Activated CD8-positive, alpha-beta memory T cell treated with anti-CD3 and anti-CD28 coated beads, Interleukin-2, amount 50 U/mL, for 48 hours (primary cell): ENCODE results near the gene NPBWR2.

Experiments used
- DNase-seq: peaks from one replicate; pipeline ENCODE4 v3.0.0-alpha.2; 2020

NPBWR2 gene, protein sequence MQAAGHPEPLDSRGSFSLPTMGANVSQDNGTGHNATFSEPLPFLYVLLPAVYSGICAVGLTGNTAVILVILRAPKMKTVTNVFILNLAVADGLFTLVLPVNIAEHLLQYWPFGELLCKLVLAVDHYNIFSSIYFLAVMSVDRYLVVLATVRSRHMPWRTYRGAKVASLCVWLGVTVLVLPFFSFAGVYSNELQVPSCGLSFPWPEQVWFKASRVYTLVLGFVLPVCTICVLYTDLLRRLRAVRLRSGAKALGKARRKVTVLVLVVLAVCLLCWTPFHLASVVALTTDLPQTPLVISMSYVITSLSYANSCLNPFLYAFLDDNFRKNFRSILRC

DNA sequence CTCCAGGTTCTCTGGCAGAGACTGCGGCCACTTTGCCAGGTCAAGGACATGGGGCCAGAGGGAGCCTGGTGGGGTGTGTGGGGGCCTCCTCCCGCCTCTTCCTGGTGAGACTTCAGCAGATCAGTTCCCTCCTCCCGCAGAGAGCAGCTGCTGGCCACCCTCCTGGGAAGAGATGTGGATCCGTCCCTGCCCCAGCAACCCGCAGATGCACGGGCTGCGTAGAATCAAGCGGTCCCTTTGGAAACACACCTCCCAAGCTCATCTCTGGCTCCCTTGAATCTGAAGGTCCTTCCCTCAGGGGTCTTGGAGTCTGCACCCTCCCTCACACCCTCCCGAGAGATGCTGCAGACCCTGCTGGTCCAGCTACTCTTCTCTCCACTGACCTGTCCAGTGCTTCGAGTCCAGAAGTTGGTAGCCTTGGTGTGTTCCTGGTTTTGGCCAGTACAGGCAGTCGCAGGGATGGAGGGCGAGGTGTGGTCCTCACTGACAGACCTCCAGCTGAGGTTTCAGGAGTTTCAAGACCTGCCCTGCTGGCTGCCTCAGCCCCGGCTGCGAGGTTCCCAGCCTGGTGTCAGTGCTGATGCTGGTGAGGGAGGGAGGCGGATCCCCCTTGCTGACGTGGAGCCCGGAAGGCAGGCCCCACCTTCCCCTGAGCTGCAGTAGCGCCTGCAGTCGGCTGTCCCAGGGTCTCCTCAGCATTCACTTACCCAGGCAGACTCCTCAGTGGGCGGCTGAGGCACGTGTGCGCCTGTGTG, at the start of gene NPBWR2:
TSS of gene NPBWR2 (minus strand) at position 585 of the 755 bp plus-strand sequence. CDS start 734 bp downstream, outside the sequence.
- peak; percentile 59 for DNase-seq

DNA sequence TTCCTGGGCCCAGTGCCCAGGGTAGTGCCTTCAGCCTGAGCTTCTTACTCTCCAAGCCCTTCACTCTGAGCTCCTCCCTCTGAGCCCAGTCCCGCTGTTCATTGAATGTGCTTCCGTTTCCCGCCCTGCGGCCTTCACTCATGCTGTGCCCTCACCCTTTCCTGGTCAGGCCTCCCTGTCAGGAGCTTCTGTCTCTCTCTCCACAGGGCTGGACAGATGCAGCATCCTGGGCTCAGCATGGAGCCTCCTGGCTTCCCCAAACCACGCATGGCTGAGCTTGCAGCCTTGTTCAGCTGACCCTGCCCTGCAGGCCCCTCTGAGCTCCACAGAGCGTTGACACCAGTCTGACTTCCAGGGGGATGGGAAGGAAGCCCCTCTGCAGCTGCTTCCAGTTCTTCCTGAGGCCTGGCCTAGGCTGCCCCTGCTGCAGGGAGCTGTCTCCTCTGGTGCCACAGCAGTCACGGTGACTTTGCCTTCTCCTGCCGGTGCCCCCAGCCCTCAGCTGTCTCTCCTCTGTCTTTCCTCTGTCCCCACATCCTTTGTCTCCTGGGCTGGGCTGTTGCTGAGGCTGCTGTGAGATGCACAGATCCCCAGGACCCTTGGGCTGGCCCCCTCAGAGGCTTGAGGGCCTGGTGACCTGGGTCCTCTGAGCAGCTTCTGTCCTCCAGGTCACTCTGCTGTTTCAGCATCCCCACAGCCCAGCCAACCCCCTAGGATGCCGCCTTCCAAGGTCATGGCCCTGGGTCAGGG, 48.9 kb upstream of the NPBWR2 start:
- DNase-seq: no peak

DNA sequence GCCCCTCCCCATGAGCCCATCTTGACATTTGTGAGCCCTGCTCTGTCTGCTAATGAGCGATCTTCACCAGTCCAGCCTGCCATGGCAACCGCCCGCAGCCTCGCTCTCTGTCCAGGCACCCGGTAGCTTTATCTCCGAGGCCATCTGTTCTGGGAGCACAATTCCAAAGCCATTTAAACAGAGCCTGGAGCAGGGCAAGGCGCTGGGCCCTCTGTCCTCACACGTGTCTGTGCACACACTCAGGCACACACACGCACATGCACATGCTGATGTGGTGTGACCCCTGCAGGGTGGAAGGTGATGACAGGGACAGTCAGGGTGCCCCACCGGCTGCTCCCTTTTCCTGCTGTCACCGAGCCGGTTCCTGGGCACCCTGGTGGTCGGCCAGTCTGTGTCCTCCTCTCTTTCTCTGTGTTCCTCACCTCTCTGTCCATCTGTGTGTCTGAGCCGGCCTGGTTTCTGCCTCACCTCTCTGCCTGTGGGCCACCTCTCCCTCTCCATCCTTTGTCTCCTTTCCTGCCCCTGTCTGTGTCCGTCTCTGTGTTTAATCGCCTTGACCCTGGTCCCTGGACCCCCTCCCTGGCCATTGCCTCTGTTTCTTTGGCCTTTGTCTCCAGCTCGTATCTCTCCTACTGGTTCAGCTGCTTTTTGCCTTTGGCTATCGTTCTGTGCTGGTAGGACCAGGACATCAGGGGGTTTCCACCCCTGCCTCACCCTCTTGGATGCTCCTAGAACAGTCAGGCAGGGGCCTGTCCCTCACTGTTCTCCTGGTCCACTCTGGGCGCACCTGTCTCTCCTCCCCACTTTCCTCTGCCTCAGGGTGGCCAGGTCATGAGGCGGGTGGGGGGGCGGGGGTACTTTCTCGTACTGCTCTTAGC, 48.1 kb upstream of the NPBWR2 start:
- no peak for DNase-seq

DNA sequence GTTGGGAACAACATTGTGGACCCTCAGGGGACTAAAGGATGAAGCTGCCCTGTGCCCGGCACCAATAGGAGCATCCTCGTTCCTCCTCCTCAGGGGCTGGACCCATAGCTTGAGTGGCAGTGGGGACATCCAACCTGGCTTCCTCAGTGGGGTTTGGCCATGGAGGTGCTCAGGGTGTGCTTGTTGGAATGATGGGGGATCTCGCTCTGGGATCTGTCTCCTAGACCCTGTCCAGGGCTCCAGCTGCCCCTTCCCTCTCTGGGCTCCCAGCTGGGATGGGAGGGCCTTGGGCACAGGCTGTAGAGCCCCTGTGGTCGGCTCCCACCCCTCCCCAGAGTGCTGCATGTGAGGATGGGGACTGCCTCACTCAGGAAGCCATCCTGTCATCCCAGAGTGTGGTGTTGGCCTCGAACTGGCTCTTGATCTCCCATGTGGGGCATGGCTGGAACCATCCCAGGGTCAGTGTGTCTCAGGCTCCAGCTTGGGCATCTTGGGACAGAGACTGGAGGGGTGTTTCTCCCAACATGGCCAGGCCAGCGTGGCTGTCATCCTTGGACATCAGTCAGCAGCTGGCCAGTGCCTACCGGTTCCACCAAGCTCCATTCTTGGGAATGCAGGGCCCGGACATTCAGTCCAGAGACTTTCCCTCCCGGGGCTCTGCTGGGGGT, 47.4 kb upstream of the NPBWR2 start:
- DNase-seq: no peak

DNA sequence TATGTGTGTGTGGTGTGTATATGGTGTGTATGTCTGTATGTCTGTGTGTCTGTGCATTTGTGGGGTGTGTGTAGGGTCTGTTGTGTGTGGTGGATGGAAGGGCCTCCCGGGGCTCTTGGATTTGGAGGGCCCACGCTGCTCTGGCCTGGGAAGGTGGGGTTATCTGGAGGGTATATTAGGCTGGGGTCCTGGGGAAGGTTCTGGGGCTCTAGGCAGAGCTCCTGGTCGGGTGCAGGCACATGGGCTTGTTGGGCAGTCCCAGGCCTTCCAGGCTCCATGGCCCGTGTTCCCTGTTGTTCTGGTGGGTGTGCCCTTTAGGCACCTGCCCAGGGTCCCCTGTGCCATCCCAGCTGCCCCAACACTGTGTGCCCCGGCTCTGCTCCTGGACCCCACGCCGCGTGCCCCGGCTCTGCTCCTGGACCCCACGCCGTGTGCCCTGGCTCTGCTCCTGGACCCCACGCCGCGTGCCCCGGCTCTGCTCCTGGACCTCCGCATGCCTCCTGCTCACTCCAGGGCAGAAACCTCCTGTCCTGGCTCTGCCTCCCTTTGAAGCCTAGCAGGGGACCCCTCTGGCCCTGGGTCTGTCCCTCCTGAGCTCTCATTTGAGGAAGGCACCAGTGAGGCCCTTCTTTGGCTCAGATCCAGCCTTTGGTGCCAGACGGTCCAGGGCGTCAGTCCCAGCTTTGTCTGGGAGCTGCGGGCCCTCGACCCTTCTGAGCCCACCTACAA, 46.7 kb upstream of the NPBWR2 start:
- DNase-seq: no peak

DNA sequence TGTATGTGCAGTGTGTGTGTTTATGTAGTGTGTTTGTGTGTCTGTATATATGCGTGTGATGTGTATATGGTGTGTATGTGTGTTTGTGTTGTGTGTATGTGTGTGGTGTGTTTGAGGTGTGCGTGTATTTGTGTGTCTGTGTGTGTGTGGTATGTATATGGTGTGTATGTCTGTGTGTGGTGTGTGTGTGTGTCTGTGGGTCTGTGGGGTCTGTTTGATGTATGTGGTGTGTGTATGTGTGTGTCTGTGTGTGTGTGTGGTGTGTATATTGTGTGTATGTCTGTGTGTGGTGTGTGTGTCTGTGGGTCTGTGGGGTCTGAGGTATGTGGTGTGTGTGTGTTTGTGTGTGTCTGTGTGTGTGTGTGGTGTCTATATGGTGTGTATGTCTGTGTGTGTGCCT, 46.0 kb upstream of the NPBWR2 start:
- no peak for DNase-seq

DNA sequence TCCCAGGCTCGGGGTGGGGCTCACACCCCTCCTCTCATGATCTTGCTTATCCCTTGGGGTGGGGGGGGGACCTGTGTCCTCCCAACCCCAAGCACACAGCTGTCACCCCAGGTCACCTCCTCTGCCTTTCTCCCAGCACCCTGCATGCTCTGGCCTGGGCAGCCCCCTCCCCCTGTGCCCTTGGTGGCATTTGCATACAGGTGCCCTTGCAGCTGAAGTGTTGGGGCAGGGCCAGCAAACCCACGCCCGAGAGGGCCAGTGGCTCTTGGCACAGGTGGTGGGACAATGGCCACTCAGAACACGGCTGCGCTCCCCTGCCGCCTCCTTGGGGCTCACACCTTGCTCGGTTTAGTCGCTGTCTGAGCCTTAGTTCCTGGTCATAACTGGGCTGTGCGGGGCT, 45.5 kb upstream of the NPBWR2 start:
- DNase-seq: no peak

DNA sequence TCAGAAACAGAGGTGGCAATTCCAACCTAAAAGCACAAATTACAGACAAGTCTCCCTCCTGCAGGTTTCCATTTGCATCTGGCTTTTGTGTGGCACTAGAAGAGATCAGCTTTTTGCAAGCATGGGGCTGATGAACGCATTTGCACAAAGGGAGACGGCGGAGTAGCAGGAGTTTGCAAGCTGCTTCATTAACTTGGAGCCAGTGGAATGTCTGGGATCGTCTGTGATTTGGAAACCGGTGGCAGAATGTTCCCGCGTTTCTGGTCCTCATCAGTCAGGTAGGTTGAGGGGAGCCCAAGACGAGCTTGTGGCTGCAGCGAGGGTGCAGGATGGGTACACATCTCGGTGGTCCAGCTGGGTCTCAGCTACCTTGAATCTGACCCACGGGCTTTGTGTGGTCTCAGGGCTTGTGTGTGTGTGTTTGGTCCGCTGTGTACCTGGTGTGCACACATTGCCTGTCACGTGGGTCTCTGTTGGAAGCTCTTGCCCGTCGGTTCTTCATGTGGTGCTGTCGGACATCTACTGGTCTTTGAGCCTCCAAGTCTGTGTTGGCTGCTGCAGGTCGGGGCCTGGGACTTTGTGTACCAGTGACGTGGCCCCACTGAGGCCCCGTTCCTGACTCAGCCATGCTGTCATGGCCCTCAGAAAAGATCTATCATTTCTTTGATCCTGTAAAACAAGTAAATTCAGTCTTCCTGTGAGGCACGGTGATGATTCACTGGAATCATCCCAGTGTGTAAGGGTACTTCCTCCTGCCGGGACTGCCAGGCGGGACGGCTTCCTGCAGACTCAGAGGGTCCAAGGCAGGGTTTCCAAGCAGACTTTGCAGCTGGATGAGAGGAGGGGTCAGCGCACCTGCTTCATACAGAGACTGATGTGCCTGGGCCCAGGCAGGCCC, 44.5 kb upstream of the NPBWR2 start:
- no peak for DNase-seq

DNA sequence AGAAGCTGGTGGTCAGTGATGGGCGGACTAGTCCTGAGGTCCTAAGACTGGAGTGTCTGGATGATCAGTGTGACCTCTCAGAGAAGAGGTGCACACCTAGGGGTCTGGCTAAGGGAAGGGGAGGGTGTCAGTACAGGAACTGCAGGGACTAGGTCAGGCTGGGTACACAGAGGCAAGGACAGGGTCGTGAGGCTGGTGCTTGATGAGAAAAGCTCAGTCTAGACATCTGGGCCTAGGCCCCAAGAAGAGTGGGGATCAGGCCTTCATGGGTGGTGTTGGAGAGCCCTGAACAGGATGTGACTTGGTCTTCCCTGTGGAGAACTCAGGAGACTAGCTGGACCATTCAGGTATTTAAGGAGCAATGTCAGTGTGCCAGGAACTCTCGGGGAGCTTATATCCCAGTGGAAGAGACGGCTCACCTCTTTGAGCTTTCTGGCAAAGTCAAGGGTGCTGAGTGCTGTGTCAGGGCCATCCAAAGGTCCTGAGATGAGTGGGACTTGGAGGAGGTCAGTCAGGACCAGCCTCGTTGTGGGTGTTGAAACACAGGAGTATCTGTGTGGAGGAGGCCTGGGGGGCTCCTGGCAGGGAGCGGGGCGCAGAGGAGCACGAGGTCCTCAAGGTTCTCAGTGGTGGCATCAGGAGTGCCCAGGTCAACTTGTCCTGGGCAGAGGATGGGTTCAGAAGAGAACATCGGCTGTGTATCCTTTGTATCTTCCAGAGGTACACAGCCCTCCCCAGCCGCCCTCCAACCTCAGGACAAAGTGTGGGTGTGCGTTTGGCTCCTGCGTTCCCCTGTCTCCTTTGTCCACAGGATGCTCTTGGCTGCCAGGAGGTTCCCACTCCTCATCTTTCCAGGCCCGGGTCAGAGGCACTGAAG, 43.6 kb upstream of the NPBWR2 start:
- no peak for DNase-seq

DNA sequence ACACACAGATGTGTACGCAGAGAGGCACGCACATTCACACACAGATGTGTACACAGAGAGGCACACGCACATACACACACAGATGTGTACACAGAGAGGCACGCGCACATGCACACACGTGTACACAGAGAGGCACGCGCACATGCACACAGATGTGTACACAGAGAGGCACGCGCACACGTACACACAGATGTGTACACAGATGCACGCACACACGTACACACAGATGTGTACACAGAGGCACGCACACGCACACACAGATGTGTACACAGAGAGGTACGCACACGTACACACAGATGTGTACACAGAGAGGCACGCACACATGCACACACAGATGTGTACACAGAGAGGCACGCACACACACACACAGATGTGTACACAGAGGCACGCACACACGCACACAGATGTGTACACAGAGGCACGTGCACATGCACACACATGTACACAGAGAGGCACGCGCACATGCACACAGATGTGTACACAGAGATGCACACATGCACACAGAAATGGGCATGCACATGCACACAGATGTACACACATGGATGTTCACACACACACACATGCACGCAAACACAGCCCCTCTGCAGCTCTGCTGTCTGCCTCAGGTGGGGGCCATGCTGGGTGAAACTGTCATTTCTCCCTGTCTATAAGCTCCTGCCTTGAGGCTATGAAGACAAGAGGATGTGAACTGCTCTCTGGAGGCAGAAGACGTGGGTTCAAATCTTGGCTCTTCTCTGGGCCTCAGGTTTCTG, 42.6 kb upstream of the NPBWR2 start:
- DNase-seq: no peak

DNA sequence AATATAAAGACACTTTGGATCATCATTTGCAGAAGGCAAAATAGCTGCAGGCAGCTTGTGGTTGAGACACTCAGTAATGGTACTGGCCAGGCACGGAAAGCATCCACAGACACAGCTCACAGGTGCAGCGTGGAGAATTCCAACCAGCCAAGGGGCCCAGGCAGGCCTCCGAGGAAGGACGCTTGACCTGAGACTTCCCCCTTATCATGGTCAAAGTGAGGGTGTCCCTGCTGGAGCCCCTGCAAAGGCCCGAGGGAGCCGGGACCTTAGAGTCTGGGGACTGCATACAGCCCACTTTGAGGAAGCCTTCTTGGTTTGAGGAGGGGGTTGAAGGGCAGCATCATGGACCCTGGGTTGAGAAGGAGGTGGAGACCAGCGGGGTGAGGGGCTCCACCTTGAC, 41.8 kb upstream of the NPBWR2 start:
- no peak for DNase-seq

DNA sequence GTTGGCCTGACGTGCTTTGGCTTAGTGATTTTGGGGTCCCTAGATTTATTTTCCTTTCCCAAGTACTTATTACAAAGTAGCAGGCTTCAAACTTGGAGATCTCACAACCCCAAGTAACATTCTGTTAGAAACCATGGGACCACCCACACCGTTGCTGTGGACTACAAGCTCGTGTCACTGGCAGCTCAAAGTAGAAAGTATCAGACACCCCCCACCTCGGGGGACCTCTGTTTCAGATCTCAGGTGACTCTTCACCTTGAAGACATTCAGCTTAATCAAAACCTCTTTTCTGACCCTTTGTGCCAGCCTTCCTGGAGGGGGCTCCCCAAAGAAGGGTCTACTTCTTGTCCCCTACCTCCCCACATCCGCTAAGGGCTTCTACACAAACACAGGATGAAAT, 41.2 kb upstream of the NPBWR2 start:
- DNase-seq: no peak

DNA sequence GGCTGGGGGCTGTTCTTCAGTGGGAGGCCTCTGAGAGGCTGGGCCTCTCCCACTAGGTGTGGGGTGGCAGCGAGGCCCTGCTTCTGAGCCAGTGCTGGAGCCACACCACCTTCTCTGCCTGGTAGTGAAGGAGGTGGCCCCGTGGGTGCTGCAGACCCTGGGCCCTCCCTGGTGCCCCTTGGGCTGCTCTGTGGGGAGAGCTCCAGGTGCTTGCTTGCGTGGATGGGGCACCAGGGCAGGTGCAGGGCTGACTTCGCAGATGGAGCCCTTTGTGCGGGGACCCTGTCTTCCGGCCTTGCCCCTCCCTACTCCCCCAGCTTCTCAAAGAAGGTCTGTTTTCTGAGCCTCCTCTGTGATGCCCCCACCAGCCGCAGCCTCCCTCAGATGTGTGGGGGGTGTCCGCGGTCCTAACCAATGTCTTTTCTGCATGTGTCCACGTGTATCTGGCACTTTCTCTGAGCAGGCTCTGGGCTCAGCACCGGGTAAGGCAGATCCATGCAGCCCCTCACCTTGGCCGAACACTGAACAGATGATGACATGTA, 39.6 kb upstream of the NPBWR2 start:
- DNase-seq: no peak

DNA sequence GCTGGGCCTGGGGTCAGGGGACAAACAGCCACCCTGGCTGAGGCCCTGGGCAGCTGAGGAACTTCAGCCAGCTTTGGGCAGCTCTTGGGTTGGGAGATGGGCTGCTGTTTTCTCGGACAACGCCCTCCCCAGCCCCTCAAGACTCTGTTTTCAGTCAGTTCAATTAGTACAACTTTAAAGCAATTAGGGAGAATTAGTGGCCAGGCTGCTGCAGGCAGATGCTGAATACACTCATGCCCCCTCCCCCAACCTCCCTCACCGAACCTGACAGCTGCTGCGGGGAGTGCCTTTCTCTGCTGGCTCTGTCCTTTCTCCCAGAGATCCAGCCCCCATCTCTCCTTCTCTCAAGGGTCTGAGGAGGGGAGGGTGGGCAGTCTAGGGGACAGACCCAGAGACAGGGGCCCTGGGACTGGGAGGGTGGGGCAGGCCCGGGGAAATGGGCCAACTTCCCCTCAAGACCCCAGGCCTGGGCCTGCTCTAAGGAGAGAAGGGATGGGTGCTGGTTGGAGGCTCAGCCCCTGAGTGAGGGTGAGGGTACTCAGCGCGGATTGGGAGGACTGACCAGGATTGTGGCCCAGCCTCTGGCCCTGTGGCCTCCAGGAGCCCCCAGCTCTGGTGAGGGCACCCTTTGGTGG, 39.1 kb upstream of the NPBWR2 start:
- no peak for DNase-seq

DNA sequence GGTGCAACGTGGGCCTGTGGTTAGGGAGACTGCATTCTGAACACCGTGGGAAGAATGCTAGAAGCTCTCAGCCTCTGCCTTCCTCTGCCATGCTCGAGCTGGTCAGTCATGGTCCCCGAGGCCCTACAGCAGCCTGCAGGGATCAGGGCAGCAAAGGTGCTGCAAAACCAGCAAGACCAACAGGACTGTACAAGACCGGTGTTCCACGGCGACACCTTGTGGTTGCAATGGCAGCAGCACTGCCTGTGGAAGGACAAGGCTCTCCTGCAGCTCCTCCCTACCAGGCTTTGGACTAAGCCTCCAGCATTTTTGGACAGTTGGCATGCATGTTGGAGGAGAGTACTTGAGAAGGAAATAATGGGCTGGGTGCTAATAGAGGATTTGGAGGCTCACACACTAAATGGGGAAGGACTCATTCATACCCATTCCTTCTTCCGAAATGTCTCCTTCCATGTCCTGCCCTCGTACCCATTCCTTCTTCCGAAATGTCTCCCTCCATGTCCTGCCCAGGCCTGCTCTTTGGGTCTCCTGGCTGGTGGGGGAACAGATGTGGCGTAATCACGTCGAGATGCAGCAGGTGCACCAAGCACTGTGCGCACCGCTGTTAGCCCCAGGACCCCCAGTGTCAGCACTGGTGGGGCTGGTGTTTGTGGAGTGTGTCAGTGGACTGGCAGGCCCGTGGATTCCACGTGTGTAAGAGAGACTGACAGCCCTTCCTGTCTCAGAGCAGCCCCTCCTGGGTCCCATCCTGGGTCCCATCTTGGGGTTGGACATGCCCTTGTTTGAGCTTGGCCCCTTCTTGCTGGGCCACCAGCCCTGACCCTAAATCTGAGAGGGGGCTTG, 38.3 kb upstream of the NPBWR2 start:
- DNase-seq: peak; percentile 76

DNA sequence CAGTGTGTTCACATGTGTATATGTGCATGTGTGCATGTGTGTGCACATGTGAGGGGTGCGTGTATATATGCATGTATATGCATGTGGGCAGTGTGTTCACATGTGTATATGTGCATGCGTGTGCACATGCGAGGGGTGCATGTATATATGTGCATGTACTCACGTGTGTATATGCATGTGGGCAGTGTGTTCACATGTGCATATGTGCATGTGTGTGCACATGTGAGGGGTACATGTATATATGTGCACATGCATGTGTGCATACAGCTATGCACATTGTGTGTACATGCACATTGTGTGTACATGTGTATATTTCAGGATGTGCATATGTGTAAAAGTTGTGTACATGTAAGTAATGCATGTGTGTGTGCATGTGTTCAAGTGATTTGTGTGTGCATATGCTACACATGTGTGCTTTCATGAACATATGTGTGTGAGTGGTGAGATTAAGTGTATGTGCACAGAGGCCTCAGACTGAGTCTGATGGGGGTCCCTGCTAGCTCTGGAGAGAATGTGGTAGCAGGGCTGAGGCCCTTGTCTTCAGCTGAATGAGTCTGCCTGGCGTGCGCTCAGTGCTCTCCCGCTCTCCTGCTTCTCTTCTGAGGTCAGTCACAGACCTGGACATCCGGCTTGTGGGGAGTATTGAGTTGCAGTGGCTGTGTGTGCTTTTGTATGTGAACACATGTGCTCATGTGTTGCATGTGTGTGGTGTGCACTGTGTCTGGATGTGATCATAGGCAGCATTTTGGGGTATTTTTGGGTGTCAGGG, 37.0 kb upstream of the NPBWR2 start:
- no peak for DNase-seq
